SK-N-MC (cell line): ENCODE measurements around the gene DMXL2.

Experiments used
- DNase-seq: peaks from one replicate; pipeline ENCODE4 v3.0.0-alpha.2; 2011; ENCODE audit warnings: low read depth, low spot score
- H3K27ac ChIP-seq: fragments of 200-600 bp; sonication (generic); 2 replicates; pipeline ENCODE4 v1.5.1; 2016; ENCODE audit warnings: mixed run types
- H3K36me3 ChIP-seq: fragments of 200-600 bp; sonication (generic); 2 replicates; pipeline ENCODE4 v1.6.1; 2017; ENCODE audit warnings: antibody characterized with exemption, low read length, mixed read lengths; ENCODE audit not compliant: insufficient read depth
- H3K4me3 ChIP-seq: fragments of 200-600 bp; sonication (generic); 2 replicates; pipeline ENCODE4 v1.5.1; 2016
- H3K9ac ChIP-seq: fragments of 200-600 bp; sonication (generic); 2 replicates; pipeline ENCODE4 v1.8.0; 2017; ENCODE audit warnings: mixed run types, mixed read lengths; ENCODE audit not compliant: insufficient read length
- H3K9me3 ChIP-seq: fragments of 200-600 bp; sonication (generic); 2 replicates; pipeline ENCODE4 v1.6.1; 2017; ENCODE audit warnings: low read depth, mild to moderate bottlenecking, antibody characterized with exemption, low read length, moderate library complexity, mixed read lengths
- EZH2 ChIP-seq: fragments of 200-600 bp; sonication (generic); IDR thresholded peaks from one replicate; pipeline ENCODE4 v1.6.1; 2017; ENCODE audit warnings: antibody characterized with exemption
- FOXP2 ChIP-seq: optimal IDR thresholded peaks from 2 replicates; pipeline ENCODE3; 2011; ENCODE audit warnings: mild to moderate bottlenecking, moderate library complexity; ENCODE audit not compliant: insufficient read depth; ENCODE audit errors: extremely low read length, control extremely low read depth
- POLR2AphosphoS5 ChIP-seq: IDR thresholded peaks from 2 replicates; pipeline ENCODE4 v1.6.1; 2012; ENCODE audit warnings: mild to moderate bottlenecking, low read depth, low read length, borderline replicate concordance

The DMXL2 gene

DNA sequence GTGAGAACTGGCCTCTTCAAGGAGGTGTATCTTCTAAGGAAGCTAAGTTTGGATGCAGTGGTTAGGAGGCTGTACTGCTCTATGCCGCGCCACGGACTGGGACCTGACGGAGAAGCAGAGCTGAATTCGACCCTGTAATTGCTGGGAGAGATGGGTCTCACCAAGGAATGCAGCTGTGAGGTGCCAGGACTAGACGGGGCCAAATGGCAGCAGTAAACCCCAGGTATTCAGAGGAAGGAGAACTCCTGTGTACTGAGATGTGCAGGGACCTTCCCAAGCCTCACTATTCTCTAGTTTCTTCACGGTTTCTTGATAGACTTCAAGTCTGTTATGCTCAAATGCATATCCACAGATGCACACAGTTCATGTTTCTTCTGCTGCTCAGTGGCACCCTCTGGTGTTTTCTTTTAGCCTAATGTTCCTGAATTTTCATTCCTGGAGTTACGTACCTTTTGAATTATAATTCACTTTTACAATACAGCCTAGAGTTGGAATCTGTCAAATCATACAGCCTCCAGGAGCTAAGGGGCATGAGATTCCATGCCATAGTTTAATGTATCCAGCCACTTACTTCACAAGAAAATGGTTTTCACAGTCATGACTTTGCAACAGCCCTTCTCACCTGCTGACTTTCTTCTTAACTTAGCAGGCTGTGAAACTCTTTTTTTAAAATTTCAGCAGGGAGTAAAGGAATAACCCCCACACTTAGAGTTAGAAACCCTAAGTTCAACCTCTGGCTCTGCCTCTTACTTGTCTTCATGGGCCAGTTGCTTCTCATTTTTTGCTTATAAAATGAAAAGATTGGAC lies 219.3 kb downstream of the DMXL2 start:
- Histone ChIP-seq H3K9me3 (no peaks in the 10 kb centered on the region), H3K36me3 (no peaks in the 10 kb centered on the region), H3K27ac (no peak overlapping the region), H3K4me3 (no peak overlapping the region), H3K9ac (no peak overlapping the region)
- DNase-seq = no peak
- TF ChIP-seq POLR2AphosphoS5 (no peak), FOXP2 (no peak), EZH2 (no peak)

- H3K9ac ChIP-seq = no peak overlapping the region
- no peak for TF ChIP-seq EZH2
- no peak for TF ChIP-seq POLR2AphosphoS5
- TF ChIP-seq FOXP2 = no peak
- H3K27ac ChIP-seq = no peak overlapping the region
- no peak overlapping the region for H3K4me3 ChIP-seq
- no peak for DNase-seq
- no peaks in the 10 kb centered on the region for H3K9me3 ChIP-seq
- H3K36me3 ChIP-seq = no peaks in the 10 kb centered on the region
Measured at GRCh38 chr15:51401872-51402517, 220.6 kb downstream of the DMXL2 start.

- Histone ChIP-seq H3K9ac (no peak overlapping the region), H3K36me3 (no peaks in the 10 kb centered on the region), H3K27ac (no peak overlapping the region), H3K4me3 (no peak overlapping the region), H3K9me3 (no peaks in the 10 kb centered on the region)
- TF ChIP-seq POLR2AphosphoS5 (no peak), FOXP2 (no peak), EZH2 (no peak)
- no peak for DNase-seq
Measured at GRCh38 chr15:51401051-51401780, 221.4 kb downstream of the DMXL2 start.

- no peaks in the 10 kb centered on the region for H3K36me3 ChIP-seq
- TF ChIP-seq POLR2AphosphoS5 = no peak
- no peak for TF ChIP-seq FOXP2
- TF ChIP-seq EZH2 = no peak
Measured at GRCh38 chr15:51398626-51399025, 223.9 kb downstream of the DMXL2 start.

More at GRCh38 chr15:51398626-51399025, 223.9 kb downstream of the DMXL2 start:
- H3K27ac ChIP-seq = no peak overlapping the region
- H3K9ac ChIP-seq = no peak overlapping the region
- H3K4me3 ChIP-seq = no peak overlapping the region
- H3K9me3 ChIP-seq = no peaks in the 10 kb centered on the region
- DNase-seq = no peak
